Measurements from ENCODE around the gene FGL2.

DNA sequence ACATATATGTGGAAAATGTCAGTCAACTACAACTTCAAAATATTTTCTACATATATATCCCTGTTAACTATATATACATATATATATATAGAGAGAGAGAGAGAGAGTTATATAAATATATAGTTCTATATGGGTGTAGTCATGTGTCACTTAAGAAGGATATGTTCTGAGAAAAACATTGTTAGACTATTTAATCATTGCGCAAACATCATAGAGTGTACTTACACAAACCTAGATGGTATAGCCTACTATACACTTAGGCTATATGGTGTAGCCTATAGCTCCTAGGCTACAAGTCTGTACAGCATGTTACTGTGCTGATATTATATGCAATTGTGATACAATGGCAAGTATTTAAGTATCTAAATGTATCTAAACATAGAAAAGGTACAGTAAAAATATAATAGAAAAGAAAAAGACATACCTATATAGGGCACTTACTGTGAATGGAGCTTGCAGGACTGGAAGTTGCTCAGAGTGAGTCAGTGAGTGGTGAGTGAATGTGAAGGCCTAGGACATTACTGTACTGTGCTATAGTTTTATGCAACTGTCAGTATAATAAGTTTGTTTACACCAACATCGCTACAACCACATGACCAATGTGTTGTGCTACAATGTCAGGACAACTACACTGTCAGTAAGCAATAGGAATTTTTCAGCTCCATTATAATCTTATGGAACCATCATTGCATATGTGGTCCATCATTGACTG, 18.0 kb upstream of the FGL2 start:
- TF ChIP-seq, protein P1, sequence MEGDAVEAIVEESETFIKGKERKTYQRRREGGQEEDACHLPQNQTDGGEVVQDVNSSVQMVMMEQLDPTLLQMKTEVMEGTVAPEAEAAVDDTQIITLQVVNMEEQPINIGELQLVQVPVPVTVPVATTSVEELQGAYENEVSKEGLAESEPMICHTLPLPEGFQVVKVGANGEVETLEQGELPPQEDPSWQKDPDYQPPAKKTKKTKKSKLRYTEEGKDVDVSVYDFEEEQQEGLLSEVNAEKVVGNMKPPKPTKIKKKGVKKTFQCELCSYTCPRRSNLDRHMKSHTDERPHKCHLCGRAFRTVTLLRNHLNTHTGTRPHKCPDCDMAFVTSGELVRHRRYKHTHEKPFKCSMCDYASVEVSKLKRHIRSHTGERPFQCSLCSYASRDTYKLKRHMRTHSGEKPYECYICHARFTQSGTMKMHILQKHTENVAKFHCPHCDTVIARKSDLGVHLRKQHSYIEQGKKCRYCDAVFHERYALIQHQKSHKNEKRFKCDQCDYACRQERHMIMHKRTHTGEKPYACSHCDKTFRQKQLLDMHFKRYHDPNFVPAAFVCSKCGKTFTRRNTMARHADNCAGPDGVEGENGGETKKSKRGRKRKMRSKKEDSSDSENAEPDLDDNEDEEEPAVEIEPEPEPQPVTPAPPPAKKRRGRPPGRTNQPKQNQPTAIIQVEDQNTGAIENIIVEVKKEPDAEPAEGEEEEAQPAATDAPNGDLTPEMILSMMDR (IDR thresholded peaks at IDR 0.05): no peak
- TF ChIP-seq POLR2AphosphoS5 (IDR thresholded peaks at IDR 0.05): no peak
- TF ChIP-seq POLR2A (IDR thresholded peaks at IDR 0.05; ENCODE audit: low read depth): no peak
- TF ChIP-seq EP300 (IDR thresholded peaks at IDR 0.05): no peak

All from esophagus muscularis mucosa (tissue), 4 donors.